Common myeloid progenitor, CD34-positive (primary cell): ENCODE measurements around the gene SELENOM.
"Not testable (repeated sequence)": the region's sequence is repeated elsewhere in the genome, so short reads cannot be mapped to it uniquely, and the experiment has no call there.

ENCODE experiments used
- CTCF ChIA-PET: fragments of 350-600 bp; sonication (Branson Sonifier 250); formaldehyde crosslinking; loops from one replicate; lab custom pipeline; 2021; ENCODE audit warnings: antibody characterized with exemption; lab: Charles Lee
- POLR2A ChIA-PET: fragments of 350-600 bp; sonication (Branson Sonifier 250); formaldehyde crosslinking; loops from one replicate; lab custom pipeline; 2021; ENCODE audit warnings: antibody characterized with exemption; lab: Charles Lee
- DNase-seq, 3 donors: peaks; one replicate each; pipeline versions ENCODE4 v3.0.0 to v3.0.0-alpha.2; 2013
- H3K27ac ChIP-seq, 2 experiments: 1 replicate in 1 of 2; 2 replicates in 1 of 2; pipeline ENCODE4 v1.7.0; 2013; ENCODE audit warnings: inconsistent platforms in 2 of 2, low read length in 2 of 2, mild to moderate bottlenecking in 2 of 2, low read depth in 1 of 2, moderate library complexity in 1 of 2; ENCODE audit not compliant: severe bottlenecking in 2 of 2, insufficient read depth in 1 of 2, poor library complexity in 1 of 2
- H3K27me3 ChIP-seq, 5 experiments: replicated peaks in 2 of 5; 1 replicate in 3 of 5; 2 replicates in 2 of 5; pipeline versions ENCODE4 v1.6.1 to v1.7.0; 2013; ENCODE audit warnings: low read length in 4 of 5, mild to moderate bottlenecking in 2 of 5, moderate library complexity in 2 of 5, inconsistent platforms in 1 of 5; ENCODE audit not compliant: insufficient read depth in 5 of 5, control insufficient read depth in 4 of 5
- H3K36me3 ChIP-seq, 4 experiments: 1 replicate in 2 of 4; 2 replicates in 2 of 4; pipeline versions ENCODE4 v1.6.1 to v1.7.0; 2013; ENCODE audit warnings: low read length in 3 of 4, control low read depth in 1 of 4, mild to moderate bottlenecking in 1 of 4; ENCODE audit not compliant: control insufficient read depth in 4 of 4, insufficient read depth in 4 of 4
- H3K4me1 ChIP-seq, 4 experiments: 1 replicate in 3 of 4; 2 replicates in 1 of 4; pipeline versions ENCODE4 v1.6.1 to v1.7.1; 2013; ENCODE audit warnings: low read length in 3 of 4, mild to moderate bottlenecking in 3 of 4, control low read depth in 1 of 4, inconsistent platforms in 1 of 4, moderate library complexity in 1 of 4; ENCODE audit not compliant: control insufficient read depth in 4 of 4, insufficient read depth in 4 of 4; ENCODE audit errors: control extremely low read depth in 1 of 4
- H3K4me3 ChIP-seq, 7 experiments: 1 replicate in 4 of 7; 2 replicates in 3 of 7; pipeline versions ENCODE4 v1.5.1 to v1.7.0; 2013; ENCODE audit warnings: mild to moderate bottlenecking in 7 of 7, low read length in 6 of 7, moderate library complexity in 6 of 7, inconsistent platforms in 2 of 7, low read depth in 2 of 7, control low read depth in 1 of 7; ENCODE audit not compliant: insufficient read depth in 4 of 7, control insufficient read depth in 1 of 7; ENCODE audit errors: extremely low read depth in 1 of 7
- H3K9me3 ChIP-seq, 5 experiments: 1 replicate in 4 of 5; 2 replicates in 1 of 5; pipeline versions ENCODE4 v1.6.1 to v1.7.1; 2013; ENCODE audit warnings: low read length in 4 of 5, mild to moderate bottlenecking in 2 of 5, inconsistent platforms in 1 of 5, low read depth in 1 of 5, moderate library complexity in 1 of 5; ENCODE audit not compliant: control insufficient read depth in 4 of 5, insufficient read depth in 2 of 5; ENCODE audit errors: control extremely low read depth in 1 of 5
- WGBS: methylation state at CpG from one replicate; pipeline ENCODE4 v1.1.5; 2013; ENCODE audit not compliant: insufficient coverage; 5-methylcytosine and 5-hydroxymethylcytosine counted together

SELENOM gene

GRCh38 chr22:31118046-31118820, 10.9 kb upstream of the SELENOM start:
- 95% methylated on average over 3 of the region's 3 CpGs for WGBS
- Histone ChIP-seq H3K4me1 (peaks cover 0 to 3% (median under 1%) of the 10 kb centered on the region in 4 experiments), H3K36me3 (no peaks in the 10 kb centered on the region), H3K27me3 (no peaks in the 10 kb centered on the region), H3K4me3 (no peak overlapping the region), H3K27ac (no peak overlapping the region), H3K9me3 (no peaks in the 10 kb centered on the region)
- CTCF ChIA-PET: no interaction called here
- DNase-seq: no peak
- POLR2A ChIA-PET: no interaction called here

- DNase-seq, H3K9me3 ChIP-seq, POLR2A ChIA-PET, H3K4me3 ChIP-seq, H3K27ac ChIP-seq, H3K4me1 ChIP-seq, H3K36me3 ChIP-seq, H3K27me3 ChIP-seq: not testable (repeated sequence)
- WGBS: 92% methylated on average over 7 of the region's 7 CpGs
- CTCF ChIA-PET: interaction anchor here (1.0 to 1.3 kb wide), 2 partner anchors 30 to 160 kb away, joined by 3 read pairs; no protein-coding TSS in a partner anchor
These were observed 5.3 kb upstream of the SELENOM start for GRCh38 chr22:31112547-31113091.

GRCh38 chr22:31107894-31108218, 488 bp upstream of the SELENOM start:
- DNase-seq: no peak
- Histone ChIP-seq H3K4me3 (peak overlapping the region; percentile 21 to 79 (median 68)), H3K9me3 (peaks cover 0 to 2% (median 0%) of the 10 kb centered on the region in 5 experiments), H3K27me3 (peaks cover 0 to 4% (median 0%) of the 10 kb centered on the region in 5 experiments), H3K4me1 (peaks cover 0 to 16% (median 9%) of the 10 kb centered on the region in 4 experiments), H3K27ac (no peak overlapping the region), H3K36me3 (no peaks in the 10 kb centered on the region)
- CTCF ChIA-PET: interaction anchor here (0.5 to 3.5 kb wide), 14 partner anchors 9 to 1650 kb away, joined by 3 to 16 read pairs (median 4); partner anchors contain the start of gene LIMK2
- 0% methylated on average over 4 of the region's 5 CpGs for WGBS
- POLR2A ChIA-PET: interaction anchor here (0.7 to 1.0 kb wide), 2 partner anchors 41 to 52 kb away, joined by 4 read pairs; partner anchors contain the start of gene RNF185

GRCh38 chr22:31106731-31107177, 614 bp downstream of the SELENOM start:
- no peak overlapping the region for H3K27ac ChIP-seq
- peak overlapping the region in 5 of 7 experiments; percentile 2 to 79 (median 68) for H3K4me3 ChIP-seq
- H3K9me3 ChIP-seq: no peaks in the 10 kb centered on the region
- peaks cover 0 to 4% (median 0%) of the 10 kb centered on the region in 5 experiments for H3K27me3 ChIP-seq
- peaks cover 0 to 4% (median 2%) of the 10 kb centered on the region in 4 experiments for H3K36me3 ChIP-seq
- ChIA-PET POLR2A (no interaction called here), CTCF (interaction anchor here (0.6 to 3.5 kb wide), 3 partner anchors 12 to 123 kb away, joined by 3 to 16 read pairs (median 3); no protein-coding TSS in a partner anchor)
- no peak for DNase-seq
- peaks cover 0 to 16% (median 9%) of the 10 kb centered on the region in 4 experiments for H3K4me1 ChIP-seq
- 71% methylated on average over 11 of the region's 14 CpGs for WGBS

GRCh38 chr22:31106001-31106571, 1.3 kb downstream of the SELENOM start:
- CTCF ChIA-PET: interaction anchor here (0.6 kb wide), 1 partner anchor 12 kb away, joined by 3 read pairs; no protein-coding TSS in a partner anchor
- H3K4me1 ChIP-seq: peaks cover 0 to 16% (median 9%) of the 10 kb centered on the region in 4 experiments
- DNase-seq: no peak
- H3K9me3 ChIP-seq: no peaks in the 10 kb centered on the region
- WGBS: 100% methylated on average over 3 of the region's 4 CpGs
- POLR2A ChIA-PET: no interaction called here
- no peak overlapping the region for H3K4me3 ChIP-seq
- H3K27me3 ChIP-seq: peaks cover 0 to 4% (median 0%) of the 10 kb centered on the region in 5 experiments
- peaks cover 0 to 5% (median 2%) of the 10 kb centered on the region in 4 experiments for H3K36me3 ChIP-seq
- no peak overlapping the region for H3K27ac ChIP-seq

- WGBS: 94% methylated on average over 10 of the region's 11 CpGs
- POLR2A ChIA-PET: no interaction called here
- no peak overlapping the region for H3K27ac ChIP-seq
These were observed 2.0 kb downstream of the SELENOM start for GRCh38 chr22:31105282-31105929.

More at GRCh38 chr22:31105282-31105929, 2.0 kb downstream of the SELENOM start:
- no peak overlapping the region for H3K4me3 ChIP-seq
- peaks cover 0 to 4% (median 0%) of the 10 kb centered on the region in 5 experiments for H3K27me3 ChIP-seq
- H3K4me1 ChIP-seq: peaks cover 0 to 16% (median 9%) of the 10 kb centered on the region in 4 experiments
- H3K36me3 ChIP-seq: peaks cover 0 to 5% (median 2%) of the 10 kb centered on the region in 4 experiments
- DNase-seq: no peak
- CTCF ChIA-PET: interaction anchor here (1.0 to 1.4 kb wide), 2 partner anchors 13 to 113 kb away, joined by 4 to 5 read pairs; no protein-coding TSS in a partner anchor
- no peaks in the 10 kb centered on the region for H3K9me3 ChIP-seq
